Panc1 (cell line): ENCODE measurements around the gene TBX3.

Experiments
- CTCF ChIP-seq: fragments of 450-650 bp; IDR thresholded peaks from 2 replicates; pipeline ENCODE4 v1.5.1; 2017; ENCODE audit warnings: mild to moderate bottlenecking
- REST ChIP-seq, 2 experiments: IDR thresholded peaks; 2 replicates each; pipeline ENCODE4 v1.6.1; 2011 to 2012; ENCODE audit warnings: low read depth in 2 of 2, control low read depth in 1 of 2, low read length in 1 of 2, mild to moderate bottlenecking in 1 of 2, moderate library complexity in 1 of 2; ENCODE audit not compliant: insufficient read depth in 1 of 2
- TCF7L2 ChIP-seq: IDR thresholded peaks from 2 replicates; pipeline ENCODE4 v1.6.1; 2011; ENCODE audit warnings: mild to moderate bottlenecking, low read depth, low read length, inconsistent platforms

- TF ChIP-seq TCF7L2 (no peak), CTCF (no peak), REST (IDR thresholded peaks at IDR 0.05; ENCODE audit: insufficient read depth in 1 of 2, low read depth in 2 of 2, low read length in 1 of 2) (no peak)
Measured at GRCh38 chr12:114687802-114688201, 3.8 kb upstream of the TBX3 start.
